ENCODE measurements around the gene SPHK1.

The SPHK1 gene

DNA sequence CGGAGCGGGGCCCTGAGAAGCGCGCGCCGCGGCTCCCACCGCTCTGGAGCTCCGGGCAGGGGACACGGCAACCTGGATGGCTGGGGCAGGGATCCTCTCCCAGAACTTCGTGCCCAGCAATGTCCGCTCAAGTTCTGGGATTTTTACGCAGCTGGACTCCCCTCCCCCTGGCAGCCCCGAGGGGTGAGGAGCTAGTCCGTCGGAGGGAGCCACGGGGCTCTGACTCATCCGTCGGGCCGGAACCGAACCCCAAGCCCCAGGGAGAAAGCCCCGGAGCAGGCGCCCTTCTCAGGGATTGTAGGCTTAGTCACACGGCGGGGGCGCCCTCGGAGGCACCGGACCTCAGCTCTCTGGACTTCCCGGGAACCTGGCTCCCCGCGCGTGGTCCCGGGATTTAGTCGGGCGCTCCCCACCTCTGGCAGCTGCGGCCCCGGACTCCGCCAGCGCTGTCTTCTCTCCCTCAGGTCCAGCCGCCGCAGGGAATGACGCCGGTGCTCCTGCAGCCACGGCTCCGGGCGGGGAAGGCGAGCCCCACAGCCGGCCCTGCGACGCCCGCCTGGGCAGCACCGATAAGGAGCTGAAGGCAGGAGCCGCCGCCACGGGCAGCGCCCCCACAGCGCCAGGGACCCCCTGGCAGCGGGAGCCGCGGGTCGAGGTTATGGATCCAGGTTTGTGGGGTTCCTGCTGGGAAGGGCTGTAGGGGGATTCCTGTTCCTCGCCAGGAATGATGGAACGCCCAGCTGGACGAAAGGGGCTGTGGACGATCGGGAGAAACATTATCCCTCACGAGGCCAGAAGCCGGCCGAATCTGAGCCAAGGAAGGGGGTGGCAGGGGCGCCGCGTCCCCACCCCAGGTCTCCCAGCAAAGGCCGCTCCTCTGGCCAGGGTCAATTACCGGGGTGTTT lies 830 bp downstream of the SPHK1 start:
- peak; percentile 62 for DNase-seq

DNA sequence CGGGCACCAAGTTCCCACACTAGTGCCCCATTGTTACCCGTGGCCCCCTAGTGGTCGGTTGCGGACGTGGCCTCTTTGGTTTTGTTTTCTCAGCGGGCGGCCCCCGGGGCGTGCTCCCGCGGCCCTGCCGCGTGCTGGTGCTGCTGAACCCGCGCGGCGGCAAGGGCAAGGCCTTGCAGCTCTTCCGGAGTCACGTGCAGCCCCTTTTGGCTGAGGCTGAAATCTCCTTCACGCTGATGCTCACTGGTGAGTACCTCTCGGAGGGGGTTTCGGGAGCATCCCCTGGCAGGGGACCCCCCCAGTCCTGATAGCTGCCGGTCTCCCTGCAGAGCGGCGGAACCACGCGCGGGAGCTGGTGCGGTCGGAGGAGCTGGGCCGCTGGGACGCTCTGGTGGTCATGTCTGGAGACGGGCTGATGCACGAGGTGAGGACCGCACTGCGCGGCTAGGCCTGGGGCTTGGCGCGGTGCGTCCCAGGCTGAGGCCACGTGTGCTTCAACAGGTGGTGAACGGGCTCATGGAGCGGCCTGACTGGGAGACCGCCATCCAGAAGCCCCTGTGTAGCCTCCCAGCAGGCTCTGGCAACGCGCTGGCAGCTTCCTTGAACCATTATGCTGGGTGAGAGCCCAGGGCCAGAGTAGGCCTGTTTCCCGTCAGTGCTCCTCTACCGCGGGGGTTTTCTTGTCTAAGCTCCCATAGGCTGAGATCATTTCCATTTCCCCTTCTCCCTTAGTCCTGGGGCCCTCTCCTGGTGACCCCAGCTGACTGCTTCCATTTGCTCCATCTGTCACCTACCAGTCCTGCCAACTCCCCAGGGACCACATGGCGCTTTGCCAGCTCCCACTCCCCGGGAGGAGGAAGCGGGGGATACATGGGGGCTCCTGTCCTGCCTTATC lies 1.7 kb downstream of the SPHK1 start:
- DNase-seq, result peak; percentile 77

DNA sequence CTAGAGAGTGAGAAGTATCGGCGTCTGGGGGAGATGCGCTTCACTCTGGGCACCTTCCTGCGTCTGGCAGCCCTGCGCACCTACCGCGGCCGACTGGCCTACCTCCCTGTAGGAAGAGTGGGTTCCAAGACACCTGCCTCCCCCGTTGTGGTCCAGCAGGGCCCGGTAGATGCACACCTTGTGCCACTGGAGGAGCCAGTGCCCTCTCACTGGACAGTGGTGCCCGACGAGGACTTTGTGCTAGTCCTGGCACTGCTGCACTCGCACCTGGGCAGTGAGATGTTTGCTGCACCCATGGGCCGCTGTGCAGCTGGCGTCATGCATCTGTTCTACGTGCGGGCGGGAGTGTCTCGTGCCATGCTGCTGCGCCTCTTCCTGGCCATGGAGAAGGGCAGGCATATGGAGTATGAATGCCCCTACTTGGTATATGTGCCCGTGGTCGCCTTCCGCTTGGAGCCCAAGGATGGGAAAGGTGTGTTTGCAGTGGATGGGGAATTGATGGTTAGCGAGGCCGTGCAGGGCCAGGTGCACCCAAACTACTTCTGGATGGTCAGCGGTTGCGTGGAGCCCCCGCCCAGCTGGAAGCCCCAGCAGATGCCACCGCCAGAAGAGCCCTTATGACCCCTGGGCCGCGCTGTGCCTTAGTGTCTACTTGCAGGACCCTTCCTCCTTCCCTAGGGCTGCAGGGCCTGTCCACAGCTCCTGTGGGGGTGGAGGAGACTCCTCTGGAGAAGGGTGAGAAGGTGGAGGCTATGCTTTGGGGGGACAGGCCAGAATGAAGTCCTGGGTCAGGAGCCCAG lies 2.8 kb downstream of the SPHK1 start:
- no peak for DNase-seq

DNA sequence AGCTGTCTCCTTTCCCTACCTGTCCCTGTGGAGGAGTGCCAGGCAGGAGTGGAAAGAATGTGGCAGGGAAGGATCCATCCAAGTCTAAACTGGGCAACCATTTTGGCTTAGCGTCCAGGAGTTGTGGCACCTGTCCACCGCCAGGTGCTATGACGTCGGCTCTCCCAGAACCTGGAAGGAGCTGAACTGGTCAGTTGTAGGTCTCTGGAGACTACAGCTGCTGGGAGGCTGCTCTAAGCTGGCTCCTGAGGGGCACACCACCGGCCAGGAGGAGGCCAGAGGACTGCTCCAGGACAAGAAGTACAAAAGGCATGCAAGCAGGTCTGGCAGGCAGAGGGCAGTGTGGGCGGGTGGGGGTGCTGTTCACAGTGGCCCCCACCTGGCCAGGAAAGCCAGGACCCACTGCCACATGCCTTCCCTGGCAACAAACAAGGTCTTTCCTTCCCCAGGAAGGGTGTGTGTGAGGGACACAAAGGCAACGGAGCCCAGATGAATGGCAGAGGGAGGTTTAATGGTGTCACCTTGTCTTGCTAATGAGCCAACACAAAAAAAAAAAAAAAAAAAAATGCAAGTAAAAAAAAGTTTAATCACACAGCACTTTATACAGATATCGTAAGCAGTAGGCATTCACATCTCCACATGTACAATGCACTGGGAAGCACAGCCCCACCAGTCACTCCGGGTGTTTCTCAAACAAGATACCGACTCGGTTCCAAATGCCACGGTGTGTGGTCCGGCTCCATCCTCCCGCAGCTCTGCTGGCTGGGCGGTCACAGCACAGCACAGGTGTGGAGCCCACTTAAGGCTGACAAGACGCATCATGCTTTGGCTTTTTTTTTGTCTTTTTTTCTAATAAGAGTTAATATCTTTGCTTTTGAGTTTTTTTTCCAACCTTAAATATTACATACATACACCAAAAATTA lies 4.8 kb downstream of the SPHK1 start:
- DNase-seq, result no peak

DNA sequence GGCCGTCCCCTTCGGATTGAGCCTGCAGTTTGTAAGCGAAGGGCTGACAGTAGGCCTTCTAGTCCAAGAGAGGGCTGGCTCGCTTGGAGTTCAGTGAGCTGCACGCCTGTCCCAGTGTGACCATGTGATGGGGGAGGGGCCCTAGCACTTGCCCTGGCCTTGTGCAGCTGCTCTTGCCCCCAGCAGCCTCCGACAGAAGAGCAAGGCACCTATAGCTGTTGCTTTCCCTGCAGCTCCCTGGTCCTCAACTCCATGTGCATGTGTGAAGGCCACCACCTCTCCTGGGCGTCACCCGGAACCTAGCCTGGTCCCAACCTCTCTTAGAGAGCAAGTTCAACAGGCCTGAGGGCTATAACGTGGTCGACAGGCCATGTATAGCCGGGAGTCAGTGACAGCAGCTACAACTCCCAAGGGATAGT lies 5.6 kb downstream of the SPHK1 start:
- DNase-seq, result no peak

DNA sequence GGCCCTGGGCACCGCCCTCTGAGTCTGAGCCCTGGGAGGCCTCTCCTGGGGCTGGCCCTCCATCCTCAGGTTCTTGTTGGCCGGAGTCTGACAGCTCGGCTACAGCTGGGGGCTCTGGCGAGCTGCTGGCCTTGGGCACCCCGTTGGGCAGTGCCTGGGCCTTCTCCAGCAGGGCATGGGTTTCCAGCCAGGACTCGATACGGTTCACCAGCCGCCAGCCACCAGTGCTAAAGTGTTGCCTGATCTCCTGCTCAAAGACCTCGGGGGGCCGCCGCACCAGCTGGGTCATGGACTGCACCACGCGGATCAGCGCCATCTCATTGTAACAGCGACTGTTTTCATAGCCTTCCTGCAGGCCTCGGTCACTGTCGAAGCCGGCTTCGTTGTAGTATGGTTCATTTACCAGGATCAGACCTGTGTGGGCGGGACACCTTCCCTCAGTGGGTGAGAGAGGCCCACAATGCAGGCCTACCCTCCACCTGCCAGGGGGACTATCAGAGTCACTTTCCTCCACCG lies 6.8 kb downstream of the SPHK1 start:
- DNase-seq, result no peak

DNA sequence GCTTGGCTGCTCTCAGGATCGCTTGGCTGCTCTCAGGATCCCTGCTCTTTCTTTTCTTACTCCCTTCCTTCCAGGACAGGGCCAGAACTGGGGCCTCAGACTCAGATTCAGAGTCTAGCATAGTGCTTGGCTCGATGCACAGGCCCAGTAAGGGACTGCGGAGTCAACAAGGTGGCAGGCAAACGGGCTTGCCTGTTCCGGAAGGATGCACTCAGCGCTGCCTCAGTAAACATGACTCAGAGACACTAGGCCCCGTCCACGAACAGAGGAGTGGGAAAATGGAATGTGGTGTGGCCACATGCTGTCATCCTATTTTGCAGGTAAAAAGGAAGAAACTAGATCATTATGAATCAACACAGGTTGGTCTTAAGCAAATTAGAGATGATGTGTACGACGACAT lies 9.8 kb downstream of the SPHK1 start:
- no peak for DNase-seq

DNA sequence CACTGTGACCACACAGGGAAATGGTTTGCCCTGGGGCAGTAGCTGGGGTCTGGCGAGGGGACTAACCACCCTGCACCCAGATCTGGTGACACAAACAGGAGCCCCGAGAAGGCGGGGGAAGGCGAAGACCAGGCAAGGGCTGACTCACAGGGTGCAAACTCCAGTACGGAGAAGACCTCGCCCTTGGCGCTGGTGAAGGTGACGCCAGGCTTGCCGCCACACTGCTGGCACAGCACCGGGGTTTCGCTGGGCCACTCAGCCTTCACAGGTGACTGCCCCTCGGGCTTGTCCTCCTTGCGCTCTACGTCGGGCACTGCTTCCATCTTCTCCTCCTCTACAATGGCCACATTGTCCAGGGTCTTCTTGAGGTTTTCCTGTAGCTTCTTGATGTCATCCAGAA lies 11.6 kb downstream of the SPHK1 start:
- no peak for DNase-seq

DNA sequence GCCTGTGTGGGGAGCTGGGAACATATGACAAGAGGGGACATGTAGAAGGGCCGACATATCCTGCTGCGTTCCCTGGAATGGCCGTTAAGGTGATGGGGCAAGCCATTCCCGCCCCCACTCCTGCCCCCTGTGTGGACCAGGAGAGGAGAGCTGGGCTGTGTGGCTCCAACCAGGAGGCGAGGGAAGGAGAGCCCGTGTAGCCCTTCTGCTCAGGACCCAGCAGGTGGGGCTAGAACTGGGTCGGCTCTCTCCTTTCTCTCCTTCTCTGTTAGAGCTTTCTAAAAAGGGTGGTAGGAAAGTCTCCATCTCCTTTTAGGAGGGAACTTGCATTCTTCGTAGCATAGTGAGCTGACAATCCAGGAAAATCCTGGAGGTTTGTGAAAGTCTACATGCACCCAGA lies 12.8 kb downstream of the SPHK1 start:
- no peak for DNase-seq

DNA sequence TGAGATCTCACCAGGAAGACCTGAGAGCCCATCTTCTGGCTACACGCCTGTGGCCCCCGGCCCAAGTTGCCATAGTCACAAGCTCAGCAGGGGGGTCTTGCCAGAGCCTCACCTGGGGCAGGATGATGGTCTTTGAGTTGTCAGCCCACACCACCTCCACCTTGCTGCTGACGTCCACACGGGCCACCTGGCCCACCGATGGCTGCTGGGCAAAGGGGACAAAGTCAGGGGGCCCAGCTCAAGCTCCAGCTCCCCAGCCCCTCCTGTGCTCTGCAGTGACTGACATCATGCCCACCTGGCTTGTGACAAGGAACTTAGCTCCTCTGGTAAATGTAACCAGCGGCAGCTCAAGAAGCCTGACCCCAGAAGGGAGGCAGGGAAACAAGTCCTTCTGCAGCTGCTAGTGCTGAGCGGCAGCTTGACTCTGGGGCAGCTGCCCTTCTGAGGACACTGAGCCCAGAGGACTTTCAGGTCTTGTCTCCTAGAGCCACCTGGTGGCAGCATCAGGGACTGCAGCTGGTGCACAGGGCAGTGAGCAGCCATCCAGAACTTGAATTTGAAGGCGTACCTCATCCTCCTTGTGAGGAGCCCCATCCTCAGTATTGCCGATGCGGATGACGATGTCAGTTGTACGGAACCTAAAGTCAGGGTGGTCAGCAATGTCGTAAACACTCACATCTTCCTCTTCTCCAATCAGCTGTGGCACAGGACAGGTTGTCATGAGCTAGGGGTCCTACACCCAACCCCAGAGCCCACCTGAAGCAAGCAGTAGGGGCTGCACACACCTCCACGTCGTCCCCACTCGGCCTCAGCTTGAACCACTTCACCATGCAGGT lies 13.5 kb downstream of the SPHK1 start:
- DNase-seq, result peak; percentile 82

DNA sequence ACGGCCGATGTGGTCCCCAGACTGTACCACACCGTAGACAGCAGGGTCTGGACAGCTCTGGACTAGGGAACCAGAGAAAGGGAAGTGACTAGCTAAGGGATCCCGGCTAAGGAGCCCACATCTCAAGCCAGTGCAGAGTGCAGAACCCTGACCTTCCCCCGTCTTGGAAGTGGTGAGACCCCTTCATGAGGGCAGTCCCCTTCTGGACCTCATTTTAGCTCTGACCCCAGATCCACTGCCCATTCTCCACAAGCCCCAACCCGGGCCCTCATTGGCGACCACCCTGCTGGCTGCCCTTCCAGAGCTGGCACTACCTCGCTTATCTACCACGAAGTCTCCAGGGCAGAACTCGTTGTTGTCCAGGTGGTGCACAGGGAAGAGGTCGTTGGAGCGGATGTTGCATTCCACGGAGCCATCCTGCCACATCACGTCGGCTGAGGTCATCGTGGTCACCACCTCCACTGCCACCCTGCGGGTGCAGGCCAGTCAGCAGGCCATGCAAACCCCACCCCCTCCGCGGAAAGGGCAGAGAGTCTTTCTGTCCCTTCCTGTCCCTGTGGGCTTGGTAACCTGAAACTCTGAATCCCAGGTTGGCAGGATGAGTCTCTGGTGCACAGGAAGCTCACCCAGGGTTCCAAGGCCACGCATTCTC lies 14.2 kb downstream of the SPHK1 start:
- no peak for DNase-seq

DNA sequence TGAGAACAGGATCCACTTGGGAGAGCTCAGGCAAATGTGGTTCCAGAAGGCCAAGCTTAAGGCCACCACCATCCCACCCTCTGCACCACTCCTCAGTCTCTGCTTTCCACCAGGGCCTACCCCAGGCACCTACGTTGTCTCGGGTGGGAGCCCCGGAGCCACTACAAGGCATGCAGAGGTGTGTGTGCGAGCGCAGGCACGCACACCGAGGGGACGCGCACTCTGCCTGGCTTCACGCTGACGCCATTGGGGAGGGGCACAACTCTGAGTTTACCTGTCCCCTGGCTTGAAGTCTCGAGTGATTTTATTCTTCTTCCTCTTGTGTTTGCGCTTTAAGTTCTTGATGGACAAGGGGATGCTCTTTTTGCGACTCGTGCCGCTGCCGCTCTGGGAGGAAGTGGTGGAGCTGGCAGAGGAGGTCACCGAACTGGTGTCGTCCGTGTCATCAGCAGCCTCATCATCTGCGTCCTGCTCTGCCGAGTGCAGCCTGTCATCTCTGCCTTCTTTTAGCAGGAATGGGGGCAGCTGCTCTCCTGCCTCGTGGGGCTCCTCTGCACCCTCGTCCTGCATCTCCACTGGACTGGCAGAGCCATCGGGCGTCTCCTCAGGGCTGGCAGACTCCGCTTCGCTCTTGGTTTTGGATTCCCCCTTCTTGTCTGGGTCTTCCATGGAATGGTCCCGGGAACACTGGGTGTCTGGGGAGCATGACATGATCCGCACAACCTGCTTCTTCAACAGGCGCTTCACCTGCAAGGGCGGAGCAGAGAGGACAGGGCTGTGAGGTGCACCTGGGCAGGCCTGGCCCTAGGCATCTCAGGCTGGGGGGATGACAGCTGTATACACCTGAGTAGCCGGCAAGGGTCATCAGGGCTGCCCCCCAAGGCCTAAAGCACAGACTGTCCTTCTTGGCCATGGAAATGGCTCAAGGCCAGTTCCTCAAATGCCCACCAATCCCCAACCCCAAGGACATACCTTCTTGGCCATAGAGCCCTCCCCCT lies 15.1 kb downstream of the SPHK1 start:
- no peak for DNase-seq

DNA sequence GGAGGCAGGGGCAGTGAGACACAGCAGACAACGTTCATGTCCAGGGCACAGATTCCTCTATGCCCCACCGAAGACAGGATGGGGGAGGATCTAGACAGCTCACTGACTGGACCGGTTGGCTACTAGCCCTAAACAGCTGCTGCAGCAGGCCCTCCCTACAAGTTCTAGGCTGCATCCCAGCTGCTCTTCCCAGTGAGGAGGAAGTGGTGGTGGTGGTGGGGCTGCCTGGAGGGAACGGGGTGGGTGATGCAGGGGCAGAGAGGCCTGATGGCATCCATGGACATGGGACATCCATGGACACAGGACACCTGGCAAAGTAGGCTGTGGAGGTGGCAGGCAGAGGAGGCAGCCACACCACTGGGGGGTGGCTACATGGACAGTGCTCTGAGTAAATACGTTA lies 18.3 kb downstream of the SPHK1 start:
- no peak for DNase-seq

DNA sequence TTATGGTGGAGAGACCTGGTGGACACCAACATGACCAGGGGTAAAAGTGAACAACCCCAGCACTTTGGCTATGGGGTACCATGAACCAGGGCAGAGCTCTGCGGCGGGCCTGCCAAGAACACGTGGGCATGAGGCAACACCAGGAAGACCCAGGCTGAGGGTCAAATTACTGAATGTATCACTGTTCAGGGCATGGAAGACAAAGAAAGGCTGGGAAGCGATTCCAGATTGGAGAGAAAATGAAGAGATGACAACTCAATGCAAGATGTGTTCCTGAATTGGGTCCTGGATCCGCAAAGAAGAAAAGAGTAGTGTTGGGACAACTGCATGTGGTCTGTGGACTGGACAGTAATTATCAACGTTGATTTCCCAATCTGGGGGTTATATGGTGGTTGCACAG lies 19.8 kb downstream of the SPHK1 start:
- no peak for DNase-seq

DNA sequence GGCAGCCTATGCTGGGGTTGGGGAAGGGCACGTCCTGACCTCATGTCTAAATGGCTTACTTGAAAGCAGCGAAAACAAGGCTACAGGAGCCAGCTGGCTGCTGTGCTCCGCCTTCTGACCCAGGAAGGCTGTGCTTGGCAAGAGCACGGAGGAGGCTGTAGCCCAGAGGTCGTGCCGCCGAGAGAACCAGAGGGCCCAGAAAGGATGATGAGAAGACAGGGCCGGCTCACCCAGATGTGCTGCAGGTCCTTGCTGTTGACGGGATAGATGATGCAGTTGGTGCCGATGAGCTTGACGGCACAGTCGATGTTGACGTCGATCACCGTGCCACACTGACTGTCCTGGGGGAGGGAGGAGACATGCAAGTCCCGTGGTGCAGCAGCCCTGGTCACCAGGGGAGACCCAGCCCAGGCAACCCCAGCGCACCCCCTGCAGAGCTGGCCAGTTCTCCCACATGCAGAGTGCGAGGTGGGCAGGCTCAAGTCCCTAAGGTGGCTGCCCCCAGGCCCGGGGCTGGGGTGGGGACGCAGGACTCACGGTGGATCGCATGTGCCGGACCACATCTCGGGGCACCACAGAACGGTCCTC lies 20.7 kb downstream of the SPHK1 start:
- no peak for DNase-seq

DNA sequence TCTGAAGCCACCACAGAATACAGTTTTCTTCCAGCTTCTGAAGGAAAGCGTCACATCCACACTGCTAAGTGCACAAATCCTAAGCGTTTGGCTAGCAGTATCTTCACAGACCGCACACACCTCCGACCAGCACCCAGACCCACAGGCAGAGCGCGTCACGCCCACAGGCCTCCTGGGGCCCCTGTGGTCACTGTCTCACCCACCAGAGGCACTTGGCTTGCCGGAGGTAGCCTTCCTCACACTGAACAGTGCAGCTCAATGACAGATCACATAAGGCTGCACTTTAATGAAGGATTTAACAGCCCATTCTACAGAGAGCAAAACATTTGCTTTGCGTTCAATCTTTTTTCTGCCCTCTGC lies 21.2 kb downstream of the SPHK1 start:
- no peak for DNase-seq

DNA sequence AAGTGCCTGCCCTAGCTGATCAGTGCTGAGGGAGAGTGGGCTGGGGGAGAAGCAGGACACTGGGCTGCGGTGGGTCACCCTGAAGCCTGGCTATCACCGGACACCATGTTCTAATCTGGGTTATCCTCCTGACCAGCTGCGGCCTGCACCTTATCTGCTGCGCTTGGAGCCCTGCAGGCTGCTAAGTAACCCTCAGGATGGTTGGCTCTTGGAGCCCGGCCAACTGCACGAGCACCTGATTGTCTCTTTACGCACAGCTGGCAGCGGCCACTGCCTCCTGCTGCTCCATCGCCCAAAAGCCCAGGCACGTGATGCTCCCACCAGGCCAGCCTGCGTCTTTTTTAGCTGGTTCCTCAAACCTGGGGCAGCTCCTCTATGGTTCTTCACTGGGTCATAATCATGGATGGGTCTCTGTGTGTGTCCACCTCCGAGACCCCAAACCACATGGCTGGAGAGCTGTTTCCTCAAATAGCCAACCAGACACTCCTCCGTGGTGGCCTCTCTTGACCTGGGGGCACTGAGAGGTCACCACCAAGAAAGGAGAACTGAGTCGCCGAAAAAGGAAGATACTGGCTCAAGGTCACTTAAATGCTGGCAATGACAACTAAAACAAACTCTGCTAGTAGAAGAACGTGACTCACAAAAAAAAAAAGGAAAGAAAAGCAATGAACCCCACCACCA lies 21.7 kb downstream of the SPHK1 start:
- no peak for DNase-seq

DNA sequence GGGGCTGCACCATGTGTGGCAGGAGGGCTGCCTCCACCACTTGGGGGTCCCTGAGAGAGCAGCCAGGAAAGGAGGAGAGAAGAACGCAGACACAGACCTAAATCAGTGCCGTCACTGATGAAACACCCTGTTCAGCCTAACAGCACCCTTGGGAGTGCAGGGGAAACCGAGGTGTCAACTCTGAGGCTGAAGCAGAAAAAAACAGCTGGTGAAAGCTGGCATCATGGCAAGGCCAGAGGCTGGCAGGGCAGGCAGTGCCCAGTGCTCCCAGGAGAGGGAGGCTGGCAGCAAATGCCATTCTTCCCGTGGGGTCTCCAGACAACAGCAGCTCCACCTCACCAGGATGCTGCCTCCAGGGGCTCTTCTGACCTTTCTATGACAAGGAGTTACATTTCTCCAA lies 23.1 kb downstream of the SPHK1 start:
- DNase-seq, result no peak

All from fibroblast of upper back skin (primary cell).